AG08396 (cell line): ENCODE measurements around the gene CAMP.
A peak's percentile ranks its signal among the peaks of the same experiment; 100 is the strongest.
"Not testable (repeated sequence)": the region's sequence is repeated elsewhere in the genome, so short reads cannot be mapped to it uniquely, and the experiment has no call there.

Experiments used
- DNase-seq: peaks from one replicate; pipeline ENCODE4 v3.0.0; 2012; ENCODE audit warnings: low spot score, mixed read lengths

CAMP gene

GRCh38 chr3:48267782-48268181, 44.5 kb downstream of the CAMP start:
- no peak for DNase-seq

GRCh38 chr3:48268381-48268935, 45.2 kb downstream of the CAMP start:
- DNase-seq = no peak

GRCh38 chr3:48268936-48269561, 45.8 kb downstream of the CAMP start:
- no peak for DNase-seq

- DNase-seq = no peak
These were observed 46.3 kb downstream of the CAMP start for GRCh38 chr3:48269592-48269991.

GRCh38 chr3:48270306-48270705, 47.0 kb downstream of the CAMP start:
- no peak for DNase-seq

GRCh38 chr3:48271223-48271622, 47.9 kb downstream of the CAMP start:
- not testable (repeated sequence) for DNase-seq

GRCh38 chr3:48271763-48272498, 48.6 kb downstream of the CAMP start:
- DNase-seq = no peak

- DNase-seq = peak; percentile 85
These were observed 50.4 kb downstream of the CAMP start for GRCh38 chr3:48273594-48274211.

GRCh38 chr3:48274452-48274851, 51.2 kb downstream of the CAMP start:
- no peak for DNase-seq
